Stomach (tissue), 9 donors: ENCODE data around the gene ADAM12. TPM values are rescaled to one million over a fixed set of nuclear protein-coding genes. Genes with fewer than 3 reads are reported as not detected.

Source experiments
- DNase-seq, 2 donors: peaks; one replicate each; pipeline versions ENCODE4 v3.0.0 to v3.0.0-alpha.2; 2013 to 2019
- H3K27ac ChIP-seq, 5 donors: fragments of 200-600 bp in 4 of 5; sonication (generic) in 4 of 5; one replicate each; pipeline ENCODE4 v1.5.1; 2013 to 2019; ENCODE audit warnings: mild to moderate bottlenecking in 1 of 5, moderate library complexity in 1 of 5
- H3K27me3 ChIP-seq, 3 donors: fragments of 200-600 bp; sonication (generic); one replicate each; pipeline ENCODE4 v1.5.1; 2017 to 2019; ENCODE audit warnings: mixed run types in 1 of 3
- H3K36me3 ChIP-seq, 4 donors: fragments of 200-600 bp; sonication (generic); 1 replicate in 3 of 4; 2 replicates in 1 of 4; pipeline ENCODE4 v1.5.1; 2016 to 2019
- H3K4me1 ChIP-seq, 4 donors: fragments of 200-600 bp; sonication (generic); one replicate each; pipeline ENCODE4 v1.5.1; 2016 to 2019
- H3K4me3 ChIP-seq, 4 donors: fragments of 200-600 bp; sonication (generic) in 3 of 4; one replicate each; pipeline ENCODE4 v1.5.1; 2016 to 2019; ENCODE audit warnings: mild to moderate bottlenecking in 1 of 4
- H3K9me3 ChIP-seq, 4 donors: fragments of 200-600 bp; sonication (generic); one replicate each; pipeline ENCODE4 v1.5.1; 2016 to 2019
- EP300 ChIP-seq: sonication (generic); formaldehyde crosslinking; IDR thresholded peaks from one replicate; pipeline ENCODE4 v1.6.1; 2017; ENCODE audit warnings: antibody characterized with exemption
- POLR2A ChIP-seq, 4 donors: fragments of 450-650 bp; IDR thresholded peaks; one replicate each; pipeline ENCODE4 v1.6.1; 2016; ENCODE audit warnings: antibody characterized with exemption in 4 of 4, control low read depth in 2 of 4, mild to moderate bottlenecking in 1 of 4, moderate library complexity in 1 of 4
- POLR2AphosphoS5 ChIP-seq, 3 donors: sonication (generic); formaldehyde crosslinking; IDR thresholded peaks; one replicate each; pipeline ENCODE4 v1.6.1; 2016; ENCODE audit warnings: antibody characterized with exemption in 3 of 3
- WGBS, 5 donors: extraction: QIAGEN DNeasy Blood & Tissue Kit in 3 of 5; methylation state at CpG; one replicate each; pipeline versions ENCODE4 v1.1.5 to v1.1.7; 2013 to 2018; 5-methylcytosine and 5-hydroxymethylcytosine counted together
- intact Hi-C: fragments of 100-400 bp; cut with DNase I; formaldehyde crosslinking; loops from one replicate; pipeline ENCODE4 v1.15.1; 2023; ENCODE audit warnings: low total_unique reads
- polyA plus RNA-seq, 3 donors: library from polyadenylated mRNA; stranded (reverse); fragments of 200-250 nt; gene quantifications; one replicate each; pipeline ENCODE4 v1.2.3, GENCODE V29; 2013
- total RNA-seq, 5 donors: library from RNA; depleted of rRNA; stranded (reverse); fragments of >200 nt; gene quantifications; one replicate each; pipeline versions ENCODE4 v1.1.0 to v1.2.3, GENCODE V29; 2014 to 2016
- TF ChIP-seq, protein P1 (sequence below), 7 experiments: fragments of 450-650 bp in 4 of 7; fragments of 200-600 bp in 3 of 7; sonication (generic) in 3 of 7; IDR thresholded peaks; one replicate each; pipeline ENCODE4 v1.5.1; 2016 to 2019; ENCODE audit warnings: antibody characterized with exemption in 7 of 7, control low read depth in 2 of 7, mild to moderate bottlenecking in 1 of 7
- donor health status: healthy with polysubstance abuse.
- donor health status: Bipolar disorder and iron deficiency.
- donor health status: healthy.

ADAM12 gene
- total and polyA plus RNA-seq, 8 donors, result 0.03 to 6.4 (median 0.50) TPM; not detected in 3

GRCh38 chr10:126301701-126302475 lies 86.4 kb downstream of the ADAM12 start:
- Histone ChIP-seq H3K36me3 (no peaks in the 10 kb centered on the region), H3K9me3 (peaks cover 0 to 11% (median 0%) of the 10 kb centered on the region in 4 donors), H3K4me3 (no peak overlapping the region), H3K27me3 (no peaks in the 10 kb centered on the region), H3K27ac (no peak overlapping the region), H3K4me1 (no peaks in the 10 kb centered on the region)
- DNase-seq, result peak in 1 of 2 donors; percentile 40
- intact Hi-C loops, result no loop called here
- 65 to 78% (median 70%) methylated on average over 9 of the region's 9 CpGs for WGBS, 5 donors
- TF ChIP-seq EP300 (no peak), POLR2A (IDR thresholded peaks at IDR 0.05) (no peak), POLR2AphosphoS5 (IDR thresholded peaks at IDR 0.05) (no peak)
- TF ChIP-seq, protein P1, sequence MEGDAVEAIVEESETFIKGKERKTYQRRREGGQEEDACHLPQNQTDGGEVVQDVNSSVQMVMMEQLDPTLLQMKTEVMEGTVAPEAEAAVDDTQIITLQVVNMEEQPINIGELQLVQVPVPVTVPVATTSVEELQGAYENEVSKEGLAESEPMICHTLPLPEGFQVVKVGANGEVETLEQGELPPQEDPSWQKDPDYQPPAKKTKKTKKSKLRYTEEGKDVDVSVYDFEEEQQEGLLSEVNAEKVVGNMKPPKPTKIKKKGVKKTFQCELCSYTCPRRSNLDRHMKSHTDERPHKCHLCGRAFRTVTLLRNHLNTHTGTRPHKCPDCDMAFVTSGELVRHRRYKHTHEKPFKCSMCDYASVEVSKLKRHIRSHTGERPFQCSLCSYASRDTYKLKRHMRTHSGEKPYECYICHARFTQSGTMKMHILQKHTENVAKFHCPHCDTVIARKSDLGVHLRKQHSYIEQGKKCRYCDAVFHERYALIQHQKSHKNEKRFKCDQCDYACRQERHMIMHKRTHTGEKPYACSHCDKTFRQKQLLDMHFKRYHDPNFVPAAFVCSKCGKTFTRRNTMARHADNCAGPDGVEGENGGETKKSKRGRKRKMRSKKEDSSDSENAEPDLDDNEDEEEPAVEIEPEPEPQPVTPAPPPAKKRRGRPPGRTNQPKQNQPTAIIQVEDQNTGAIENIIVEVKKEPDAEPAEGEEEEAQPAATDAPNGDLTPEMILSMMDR (IDR thresholded peaks at IDR 0.05), result no peak

DNA sequence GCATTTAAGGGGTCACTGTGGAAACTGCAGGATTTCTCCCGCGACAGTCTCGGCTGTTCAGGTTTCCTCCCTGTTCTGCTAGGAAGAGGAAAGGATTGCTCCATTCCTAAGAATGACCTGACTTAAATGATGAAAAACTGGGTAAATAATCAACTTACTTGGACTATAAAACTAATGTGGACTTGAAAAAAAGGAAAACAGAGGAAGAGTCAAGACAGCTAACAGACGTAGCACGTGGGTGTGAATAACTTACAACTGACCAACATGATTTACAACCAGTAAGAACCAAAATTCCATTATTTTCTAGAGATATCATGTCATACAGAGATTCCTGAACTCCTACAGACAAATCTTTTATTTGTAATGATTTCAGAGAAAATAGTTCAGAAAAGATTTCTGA lies 93.8 kb downstream of the ADAM12 start:
- intact Hi-C loops, result no loop called here
- Histone ChIP-seq H3K9me3 (no peaks in the 10 kb centered on the region), H3K4me3 (no peak overlapping the region), H3K27ac (no peak overlapping the region), H3K36me3 (no peaks in the 10 kb centered on the region), H3K27me3 (no peaks in the 10 kb centered on the region), H3K4me1 (no peaks in the 10 kb centered on the region)
- TF ChIP-seq, protein P1 (IDR thresholded peaks at IDR 0.05), result no peak
- TF ChIP-seq POLR2A (IDR thresholded peaks at IDR 0.05), result no peak
- no peak for TF ChIP-seq POLR2AphosphoS5 (IDR thresholded peaks at IDR 0.05)
- TF ChIP-seq EP300, result no peak
- DNase-seq, result no peak
- WGBS, 5 donors, result 56 to 66% (median 63%) methylated on average over 5 of the region's 5 CpGs

DNA sequence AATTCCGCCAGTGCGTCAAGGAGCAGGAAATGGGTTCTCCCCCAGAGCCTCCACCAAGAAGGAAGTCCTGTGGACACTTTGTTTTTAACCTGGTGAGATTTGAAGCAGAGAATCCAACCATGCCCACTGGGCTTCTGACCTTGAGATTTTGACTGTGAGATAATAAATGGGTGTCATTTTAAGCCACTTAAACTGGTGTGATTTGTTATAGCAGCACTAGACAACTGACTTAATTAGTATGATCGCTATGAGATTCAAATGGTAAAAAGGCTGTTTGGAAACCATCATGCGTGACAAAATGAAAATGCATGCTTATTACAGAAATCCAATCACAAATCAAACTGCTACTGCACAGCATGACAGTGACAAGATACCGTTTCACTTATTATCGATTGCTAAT lies 98.0 kb downstream of the ADAM12 start:
- DNase-seq, result no peak
- 91 to 94% (median 92%) methylated on average over 6 of the region's 6 CpGs for WGBS, 5 donors

GRCh38 chr10:126288547-126289493 lies 99.5 kb downstream of the ADAM12 start:
- intact Hi-C loops, result no loop called here
- no peak overlapping the region for H3K4me3 ChIP-seq
- no peak for DNase-seq

More for the DNA sequence above, 98.0 kb downstream of the ADAM12 start:
- intact Hi-C loops, result no loop called here
- Histone ChIP-seq H3K4me1 (no peaks in the 10 kb centered on the region), H3K27me3 (no peaks in the 10 kb centered on the region), H3K36me3 (no peaks in the 10 kb centered on the region), H3K27ac (no peak overlapping the region), H3K9me3 (no peaks in the 10 kb centered on the region), H3K4me3 (no peak overlapping the region)
- no peak for TF ChIP-seq POLR2A (IDR thresholded peaks at IDR 0.05)
- TF ChIP-seq, protein P1 (IDR thresholded peaks at IDR 0.05), result no peak
- TF ChIP-seq EP300, result no peak
- no peak for TF ChIP-seq POLR2AphosphoS5 (IDR thresholded peaks at IDR 0.05)

More at GRCh38 chr10:126288547-126289493, 99.5 kb downstream of the ADAM12 start:
- Histone ChIP-seq H3K36me3 (no peaks in the 10 kb centered on the region), H3K9me3 (no peaks in the 10 kb centered on the region), H3K4me1 (no peaks in the 10 kb centered on the region), H3K27ac (no peak overlapping the region), H3K27me3 (no peaks in the 10 kb centered on the region)
- 81 to 89% (median 86%) methylated on average over 12 to 16 of the region's 16 CpGs for WGBS, 5 donors
- TF ChIP-seq EP300 (no peak), POLR2AphosphoS5 (IDR thresholded peaks at IDR 0.05) (no peak), POLR2A (IDR thresholded peaks at IDR 0.05) (no peak)
- TF ChIP-seq, protein P1 (IDR thresholded peaks at IDR 0.05), result no peak
